Cardiac septum (tissue), 1 donor: Measurements from ENCODE around the gene C12orf43. TPM values are rescaled to one million over a fixed set of nuclear protein-coding genes. Genes with fewer than 3 reads are reported as not detected.

Experiments used
- DNase-seq: peaks from one replicate; pipeline ENCODE4 v3.0.0-alpha.2; 2020; ENCODE audit warnings: low spot score
- intact Hi-C: fragments of 100-400 bp; cut with DNase I; formaldehyde crosslinking; loops from one replicate; pipeline ENCODE4 v1.14.0; 2022
- total RNA-seq: library from RNA; stranded (reverse); fragmentation: NEBNext Ultra II Directional; extraction: Animal tissue kit (Norgen Biotek cat#: 25700); gene quantifications from one replicate; pipeline ENCODE4 v1.2.1, GENCODE V29; 2021
- donor health status: DM: no; HTN: no; CAD: no.

Gene C12orf43
- total RNA-seq, 1 donor from 2014 or later: 9.1 TPM

DNA sequence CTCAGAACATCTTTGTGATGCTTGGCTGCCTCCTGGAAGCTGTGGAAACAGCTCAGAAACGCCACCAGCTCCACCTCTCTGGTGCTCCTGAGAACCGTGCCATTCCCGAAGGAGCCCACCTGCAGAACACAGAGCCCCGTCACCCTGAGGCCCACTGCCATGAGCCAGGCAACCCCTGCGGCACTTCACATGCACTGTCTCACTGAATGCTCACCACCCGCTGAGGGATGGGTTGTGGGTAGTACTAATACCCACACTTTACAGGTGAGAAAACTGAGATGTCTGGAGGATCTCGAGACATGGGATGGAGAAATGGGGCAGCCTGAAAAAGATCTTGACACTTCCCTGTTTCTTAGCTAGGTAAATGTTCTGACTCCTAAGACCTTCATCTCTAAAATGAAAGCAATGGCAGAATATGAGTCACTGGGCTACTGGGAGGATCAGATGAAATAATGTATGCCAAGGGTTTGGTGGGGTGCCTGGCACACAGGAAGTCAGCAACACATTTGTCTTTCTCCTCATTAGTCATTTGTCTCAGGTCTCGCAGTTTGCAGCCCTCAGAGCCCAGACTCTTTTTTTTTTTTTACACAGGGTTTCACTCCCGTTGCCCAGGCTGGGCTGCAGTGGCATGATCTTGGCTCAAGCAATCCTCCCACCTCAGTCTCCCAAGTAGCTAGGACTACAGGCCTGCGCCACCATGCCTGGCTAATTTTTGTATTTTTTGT lies 17.5 kb upstream of the C12orf43 start:
- DNase-seq: no peak
- intact Hi-C loops: no loop called here

DNA sequence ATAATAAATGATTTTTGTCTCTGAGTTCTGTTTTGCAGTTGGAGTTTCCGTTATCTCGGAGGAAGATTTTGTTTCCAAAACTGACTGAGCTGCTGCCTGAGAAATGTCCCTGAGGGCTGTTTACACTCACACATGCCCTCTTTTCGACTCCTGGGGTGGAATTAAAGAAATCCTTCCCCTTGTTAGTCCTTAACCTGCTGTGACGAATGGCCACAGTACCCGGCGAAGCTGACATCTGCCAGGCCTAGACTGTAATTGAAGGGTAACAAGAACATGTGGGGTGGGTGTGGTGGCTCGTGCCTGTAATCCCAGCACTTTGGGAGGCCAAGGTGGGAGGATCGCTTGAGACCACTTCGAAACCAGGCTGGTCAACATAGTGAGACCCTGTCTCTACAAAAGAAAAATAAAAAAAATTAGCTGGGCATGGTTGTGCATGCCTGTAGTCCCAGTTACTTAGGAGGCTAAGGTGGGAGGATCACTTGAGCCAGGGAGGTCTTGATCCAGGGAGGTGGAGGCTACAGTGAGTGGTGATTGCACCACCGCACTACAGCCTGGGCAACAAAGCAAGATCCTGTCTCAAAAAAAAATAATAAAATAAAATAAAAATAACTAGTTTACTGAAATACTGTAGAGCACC lies 14.4 kb upstream of the C12orf43 start:
- intact Hi-C loops: no loop called here
- no peak for DNase-seq

GRCh38 chr12:121026274-121027045 lies 10.2 kb upstream of the C12orf43 start:
- intact Hi-C loops: no loop called here
- no peak for DNase-seq

- intact Hi-C loops: no loop called here
- no peak for DNase-seq
Observed at GRCh38 chr12:121025442-121026226, 9.3 kb upstream of the C12orf43 start.

GRCh38 chr12:121023799-121024198 lies 7.5 kb upstream of the C12orf43 start:
- intact Hi-C loops: no loop called here
- no peak for DNase-seq

DNA sequence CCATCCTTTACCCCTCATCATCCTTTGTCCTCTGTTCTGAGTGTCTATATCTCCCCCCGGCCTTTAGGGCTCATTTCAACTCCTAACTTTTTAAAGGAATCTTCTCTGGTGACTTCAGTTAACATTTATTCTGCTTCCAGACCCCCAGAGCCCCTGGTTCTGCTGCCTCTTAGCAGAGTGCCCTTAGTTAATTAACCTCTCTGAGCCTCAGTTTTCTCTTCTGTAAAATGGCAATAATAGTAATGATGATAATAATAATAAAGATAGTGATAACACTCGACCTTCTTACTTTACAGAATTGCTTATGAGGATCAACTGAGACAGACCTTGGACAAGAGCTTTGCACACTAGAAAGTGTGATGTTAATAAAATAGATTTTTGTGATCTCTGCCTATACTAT lies 6.4 kb upstream of the C12orf43 start:
- intact Hi-C loops: no loop called here
- DNase-seq: no peak

DNA sequence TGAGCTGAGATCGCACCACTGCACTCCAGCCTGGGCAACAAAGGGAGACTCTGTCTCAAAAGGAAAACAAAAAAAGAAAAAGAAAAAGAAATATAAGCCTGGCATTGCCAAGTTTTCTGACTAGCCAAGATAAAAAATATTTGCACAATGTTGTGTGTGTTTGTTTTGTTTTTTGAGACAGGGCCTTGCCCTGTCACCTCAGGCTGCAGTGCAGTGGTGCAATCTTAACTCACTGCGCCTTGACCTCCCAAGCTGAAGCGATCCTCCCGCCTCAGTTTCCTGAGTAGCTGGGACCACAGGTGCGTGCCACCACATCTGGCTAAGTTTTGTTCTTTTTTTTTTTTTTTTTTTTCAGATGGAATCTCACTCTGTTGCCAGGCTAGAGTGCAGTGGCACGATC lies 5.5 kb upstream of the C12orf43 start:
- no peak for DNase-seq
- intact Hi-C loops: no loop called here

GRCh38 chr12:121018860-121019617 lies 2.8 kb upstream of the C12orf43 start:
- intact Hi-C loops: loop anchor here (5.0 kb wide), 1 partner anchor 492 kb away; the partner anchor contains the start of gene COQ5
- no peak for DNase-seq

DNA sequence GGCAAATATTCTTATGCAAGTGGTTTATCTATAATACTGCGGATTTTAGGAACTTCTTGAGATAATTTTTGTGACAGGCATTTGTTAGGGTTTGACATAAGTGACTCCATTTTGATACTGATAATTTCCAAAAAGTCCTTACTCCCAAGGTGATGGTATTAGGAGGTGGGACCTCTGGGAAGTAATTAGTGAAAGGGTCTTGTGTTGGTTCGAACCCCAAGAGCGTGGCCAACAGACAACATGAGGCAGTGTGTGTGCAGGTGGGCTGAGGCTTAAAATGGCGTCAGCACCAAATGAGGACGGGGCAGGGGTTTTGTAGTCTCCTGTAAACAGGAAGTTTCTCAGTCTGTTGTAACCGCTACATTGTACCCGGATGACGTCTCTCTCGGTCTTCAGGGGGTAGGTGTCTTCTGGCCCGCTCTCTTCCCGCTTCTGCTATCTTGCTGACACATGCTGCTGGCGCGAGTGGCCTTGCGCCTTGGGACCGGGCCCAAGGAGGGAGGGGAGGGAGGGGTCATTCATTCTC lies 1.7 kb upstream of the C12orf43 start:
- intact Hi-C loops: loop anchor here (5.0 kb wide), 1 partner anchor 491 kb away; the partner anchor contains the start of gene COQ5
- DNase-seq: no peak

DNA sequence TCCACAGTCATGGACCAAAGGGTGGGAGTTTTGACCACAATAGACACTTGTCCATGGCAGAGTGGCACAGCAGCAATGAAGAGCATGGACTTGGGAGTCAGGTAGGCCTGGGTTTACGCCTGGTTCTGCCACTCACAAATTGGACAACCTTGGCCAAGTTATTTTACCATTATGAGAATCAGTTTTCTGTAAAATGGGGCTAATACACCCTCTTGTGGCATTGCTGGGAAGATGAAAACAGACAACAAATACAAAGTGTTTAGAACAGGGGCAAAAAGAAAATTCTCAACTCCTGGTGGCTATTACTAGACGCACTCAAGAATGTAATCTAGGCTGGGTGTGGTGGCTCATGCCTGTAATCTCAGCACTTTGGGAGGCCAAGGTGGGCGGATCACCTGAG lies 2.6 kb downstream of the C12orf43 start:
- intact Hi-C loops: no loop called here
- no peak for DNase-seq

- no peak for DNase-seq
- intact Hi-C loops: no loop called here
Observed at GRCh38 chr12:121011820-121012219, 4.5 kb downstream of the C12orf43 start.

DNA sequence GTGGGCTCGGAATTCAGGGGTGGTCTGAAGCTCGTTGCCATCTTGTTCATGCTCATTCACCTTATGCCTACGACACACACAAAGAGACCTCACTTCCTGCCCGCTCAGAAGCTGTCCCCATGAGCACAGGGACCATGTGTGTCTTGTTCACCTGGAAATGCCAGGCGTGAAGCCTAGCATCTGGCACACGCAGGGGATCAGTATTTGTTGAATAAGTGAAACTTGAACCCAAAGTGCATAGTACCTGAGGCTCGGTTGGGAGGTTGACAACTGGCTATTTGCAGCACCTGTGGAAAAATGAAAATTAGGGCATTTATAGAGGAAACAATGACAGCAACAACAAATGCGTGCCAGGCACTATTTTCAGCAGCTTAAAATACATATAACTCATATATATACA lies 5.4 kb downstream of the C12orf43 start:
- intact Hi-C loops: no loop called here
- no peak for DNase-seq

DNA sequence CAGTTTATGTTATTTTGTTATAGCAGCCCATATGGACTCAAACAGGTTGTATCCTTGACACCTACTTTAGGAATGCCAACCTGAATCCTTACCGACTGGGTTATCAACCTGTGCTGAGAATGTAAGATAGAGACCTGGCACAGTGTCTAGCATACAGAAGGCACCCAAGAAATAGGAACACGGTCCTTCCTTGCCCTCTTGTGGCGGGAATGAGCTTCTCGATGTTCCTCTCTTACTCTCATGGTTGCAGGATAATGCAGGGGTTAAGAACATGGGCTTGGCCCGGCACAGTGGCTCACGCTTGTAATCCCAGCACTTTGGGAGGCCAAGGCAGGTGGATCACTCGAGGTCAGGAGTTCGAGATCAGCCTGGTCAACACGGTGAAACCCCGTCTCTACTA lies 6.5 kb downstream of the C12orf43 start:
- no peak for DNase-seq
- intact Hi-C loops: no loop called here

DNA sequence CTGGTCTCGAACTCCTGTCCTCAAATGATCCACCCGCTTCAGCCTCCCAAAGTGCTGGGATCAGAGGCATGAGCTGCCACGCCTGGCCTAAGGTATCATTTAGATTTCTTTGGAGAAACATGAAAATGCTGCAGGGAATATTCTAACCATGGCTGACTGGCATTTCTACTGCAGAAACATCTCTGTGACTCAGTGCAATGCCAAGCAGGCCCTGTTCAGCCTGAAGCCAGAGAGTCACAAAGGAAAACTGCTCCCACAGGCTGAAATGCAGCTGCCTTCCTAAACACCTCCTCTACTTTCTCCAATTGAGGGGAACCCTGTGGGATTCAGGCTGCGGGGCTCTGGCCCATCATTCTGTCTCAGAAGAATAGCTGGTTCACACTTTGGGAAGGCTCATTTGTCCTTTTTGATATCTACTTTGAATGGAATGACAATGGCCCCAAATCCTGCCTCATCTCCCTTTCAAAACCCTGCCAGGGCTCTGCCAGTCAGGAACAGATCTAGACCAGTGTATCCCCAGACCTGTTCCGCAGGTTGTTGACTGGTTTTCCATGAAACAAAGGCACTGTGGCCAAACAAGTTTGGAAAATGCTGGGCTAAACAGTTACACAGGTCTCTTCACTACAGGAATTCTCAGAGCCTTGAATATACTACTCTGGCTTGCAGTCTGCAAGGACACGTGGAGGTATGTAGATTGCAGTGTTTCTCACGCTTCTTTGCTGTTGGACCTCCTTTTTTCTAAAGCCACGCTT lies 7.8 kb downstream of the C12orf43 start:
- DNase-seq: no peak
- intact Hi-C loops: no loop called here

GRCh38 chr12:121005346-121005815 lies 10.9 kb downstream of the C12orf43 start:
- DNase-seq: no peak
- intact Hi-C loops: no loop called here

GRCh38 chr12:121004253-121004815 lies 12.0 kb downstream of the C12orf43 start:
- intact Hi-C loops: no loop called here
- DNase-seq: no peak

DNA sequence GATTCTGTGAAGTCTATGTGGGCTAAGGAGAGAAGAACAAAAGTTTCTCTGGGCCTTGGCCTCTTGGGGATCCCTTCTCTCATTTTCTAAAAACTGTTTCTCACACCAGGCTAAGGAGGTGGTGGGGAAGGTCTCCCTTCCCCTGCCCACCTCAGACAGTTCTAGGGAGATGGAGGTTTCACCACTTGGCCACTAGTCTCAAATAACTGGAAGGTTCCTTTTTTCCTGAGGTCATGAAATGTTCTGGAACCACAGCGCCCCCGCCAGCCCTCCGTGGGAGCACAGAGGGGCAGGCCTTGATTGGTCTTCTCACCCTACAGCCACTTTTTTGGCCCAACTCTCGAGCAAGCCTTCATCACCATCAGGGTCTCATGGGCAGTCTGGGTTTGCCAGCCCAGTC lies 12.6 kb downstream of the C12orf43 start:
- intact Hi-C loops: no loop called here
- no peak for DNase-seq
